IPS-NIHi7 (cell line): Measurements from ENCODE around the gene GTPBP2.
A peak's percentile ranks its signal among the peaks of the same experiment; 100 is the strongest.
"Not testable (repeated sequence)": the region's sequence is repeated elsewhere in the genome, so short reads cannot be mapped to it uniquely, and the experiment has no call there.

ENCODE experiments used
- DNase-seq: peaks from one replicate; pipeline ENCODE4 v3.0.0; 2012; ENCODE audit warnings: mixed read lengths; ENCODE audit errors: extremely low spot score

Gene GTPBP2

GRCh38 chr6:43629104-43629504, at the start of gene GTPBP2:
Gene GTPBP2 (minus strand): TSS chr6:43629264. CDS start chr6:43629162, 102 bp downstream.
- DNase-seq, result peak; percentile 97

GRCh38 chr6:43678341-43678740, 49.3 kb upstream of the GTPBP2 start:
- no peak for DNase-seq

GRCh38 chr6:43677759-43678158, 48.7 kb upstream of the GTPBP2 start:
- DNase-seq, result no peak

- DNase-seq, result no peak
Measured at GRCh38 chr6:43676962-43677606, 48.0 kb upstream of the GTPBP2 start.

GRCh38 chr6:43674921-43675320, 45.9 kb upstream of the GTPBP2 start:
- no peak for DNase-seq

GRCh38 chr6:43674291-43674690, 45.2 kb upstream of the GTPBP2 start:
- DNase-seq, result no peak

GRCh38 chr6:43673444-43674084, 44.5 kb upstream of the GTPBP2 start:
- no peak for DNase-seq

GRCh38 chr6:43671801-43672690, 43.0 kb upstream of the GTPBP2 start:
- no peak for DNase-seq

- no peak for DNase-seq
Measured at GRCh38 chr6:43671011-43671800, 42.1 kb upstream of the GTPBP2 start.

- DNase-seq, result no peak
Measured at GRCh38 chr6:43670623-43670986, 41.5 kb upstream of the GTPBP2 start.

- peak; percentile 62 for DNase-seq
Measured at GRCh38 chr6:43669922-43670622, 41.0 kb upstream of the GTPBP2 start.

- peak; percentile 46 for DNase-seq
Measured at GRCh38 chr6:43669050-43669921, 40.2 kb upstream of the GTPBP2 start.

GRCh38 chr6:43668151-43669028, 39.3 kb upstream of the GTPBP2 start:
- peak; percentile 80 for DNase-seq

- peak; percentile 91 for DNase-seq
Measured at GRCh38 chr6:43667245-43668150, 38.4 kb upstream of the GTPBP2 start.

GRCh38 chr6:43666196-43666920, 37.3 kb upstream of the GTPBP2 start:
- no peak for DNase-seq

GRCh38 chr6:43665376-43665775, 36.3 kb upstream of the GTPBP2 start:
- no peak for DNase-seq

GRCh38 chr6:43662948-43663347, 33.9 kb upstream of the GTPBP2 start:
- not testable (repeated sequence) for DNase-seq
